Activated T-helper 1 cell treated with anti-CD3 and anti-CD28 coated beads, Interleukin-2, amount 50 U/mL, for 16 hours (primary cell): ENCODE data around the gene MAVS.

ENCODE experiments used
- DNase-seq, 2 donors: peaks; one replicate each; pipeline ENCODE4 v3.0.0-alpha.2; 2020; ENCODE audit warnings: low read depth in 1 of 2, low spot score in 1 of 2

Gene MAVS

DNA sequence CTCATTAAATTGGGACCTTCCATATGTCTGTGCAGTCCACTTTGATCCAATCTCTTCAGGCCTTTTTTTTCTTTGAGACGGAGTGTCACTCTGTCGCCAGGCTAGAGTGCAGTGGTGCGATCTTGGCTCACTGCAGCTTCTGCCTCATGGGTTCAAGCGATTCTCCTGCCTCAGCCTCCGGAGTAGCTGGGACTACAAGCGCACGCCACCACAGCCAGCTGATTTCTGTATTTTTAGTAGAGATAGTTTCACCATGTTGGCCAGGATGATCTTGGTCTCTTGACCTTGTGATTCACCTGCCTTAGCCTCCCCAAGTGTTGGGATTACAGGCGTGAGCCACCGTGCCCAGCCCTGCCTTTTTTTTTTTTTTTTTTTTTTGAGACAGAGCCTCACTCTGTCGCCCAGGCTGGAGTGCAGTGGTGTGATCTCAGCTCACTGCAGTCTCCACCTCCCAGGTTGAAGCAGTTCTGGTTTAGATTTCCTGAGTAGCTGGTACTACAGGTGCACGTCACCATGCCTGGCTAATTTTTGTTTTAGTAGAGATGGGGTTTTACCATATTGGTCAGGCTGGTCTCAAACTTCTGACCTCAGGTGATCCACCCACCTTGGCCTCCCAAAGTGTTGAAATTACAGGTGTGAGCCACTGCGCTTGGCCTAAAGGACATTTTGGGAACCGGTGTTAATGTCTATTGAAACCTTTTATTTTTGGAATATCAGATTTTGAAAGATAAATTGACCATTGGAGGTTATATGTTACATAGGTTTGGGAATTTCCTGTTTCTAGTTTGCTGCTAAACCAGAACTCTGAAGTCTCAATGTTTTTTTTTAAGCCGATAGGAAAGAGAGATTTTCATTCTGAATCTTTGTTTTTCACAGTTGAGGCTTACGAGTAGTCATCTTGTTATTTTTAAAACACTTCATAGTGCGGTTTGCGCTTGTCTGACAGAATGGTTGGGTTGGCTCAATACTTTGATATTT, 60.4 kb downstream of the MAVS start:
- peak in 1 of 2 donors; percentile 19 for DNase-seq

DNA sequence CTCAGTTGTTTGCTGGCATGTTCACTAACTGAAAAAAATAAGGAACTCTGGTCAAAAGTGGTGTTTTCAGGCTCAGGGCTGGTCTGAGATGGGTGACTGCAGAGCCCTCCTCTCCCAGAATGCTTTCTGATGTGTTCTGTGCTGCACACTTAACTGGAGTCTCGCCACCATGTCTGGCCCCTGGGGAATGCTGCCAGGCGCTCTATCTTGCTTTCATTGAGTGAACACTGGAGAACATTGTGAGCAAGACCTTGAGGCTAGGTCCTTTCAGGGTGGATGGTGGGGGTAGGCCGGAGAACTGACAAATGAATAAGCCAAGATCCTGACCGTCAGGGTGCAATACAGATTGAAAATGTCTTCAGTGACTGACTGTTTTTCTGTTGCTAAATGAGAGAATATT, 62.0 kb downstream of the MAVS start:
- DNase-seq, result no peak

DNA sequence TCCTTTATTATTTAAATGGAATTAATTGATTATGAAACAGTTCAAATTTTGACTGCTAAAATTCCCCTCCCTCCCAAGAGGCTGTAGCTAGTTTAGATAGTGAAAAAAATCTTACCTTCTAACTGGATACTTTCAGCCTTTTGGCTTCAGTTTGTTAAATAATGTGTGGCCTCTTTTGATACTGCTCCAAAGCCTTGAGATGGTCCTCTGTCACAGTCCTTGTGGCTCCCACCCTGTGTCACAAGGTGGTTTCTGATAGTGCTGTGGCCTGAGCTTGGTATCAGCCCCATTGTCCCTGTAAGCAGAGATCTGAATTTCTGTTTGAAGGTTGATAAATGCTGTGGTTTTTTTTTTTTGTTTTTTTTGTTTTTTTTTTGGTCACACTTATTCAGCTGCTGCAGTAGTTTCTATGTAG, 63.3 kb downstream of the MAVS start:
- no peak for DNase-seq

DNA sequence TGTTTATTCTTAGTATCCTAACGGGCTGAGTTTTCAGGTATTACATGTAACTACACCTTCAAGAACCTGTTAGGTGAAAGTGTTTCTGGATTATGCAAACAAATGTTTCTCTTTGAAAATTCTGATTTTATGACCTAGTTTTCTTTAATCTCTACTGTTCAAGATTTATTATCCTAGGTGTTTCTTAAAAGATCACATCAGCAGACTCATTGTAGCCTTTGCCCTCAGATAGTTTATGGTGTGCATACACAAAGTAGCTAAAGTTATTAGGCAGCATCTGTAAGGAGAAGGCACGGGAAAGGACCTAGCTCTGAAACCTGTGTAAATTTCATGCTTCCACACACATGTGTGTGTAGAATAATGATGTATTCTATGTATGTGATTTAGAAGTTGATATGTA, 64.2 kb downstream of the MAVS start:
- no peak for DNase-seq

DNA sequence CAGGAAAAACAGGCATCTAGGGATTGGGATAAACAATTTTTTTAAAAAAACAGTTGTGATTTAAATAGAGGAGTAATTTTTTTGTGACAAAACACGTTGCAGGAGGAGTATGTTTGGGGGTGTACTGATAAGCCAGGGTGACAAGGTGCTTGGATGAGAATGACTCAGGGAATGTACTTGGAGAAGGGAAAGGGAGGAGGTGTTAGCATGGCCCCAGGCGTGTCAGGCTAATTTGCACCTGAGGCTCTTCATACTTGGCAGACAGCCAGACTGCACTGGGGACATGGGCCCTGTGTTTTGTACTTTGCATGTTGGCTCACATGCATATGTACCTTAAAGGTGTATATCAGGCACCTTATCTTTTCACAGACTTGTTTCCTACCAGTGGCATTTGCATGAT, 65.3 kb downstream of the MAVS start:
- DNase-seq, result no peak

DNA sequence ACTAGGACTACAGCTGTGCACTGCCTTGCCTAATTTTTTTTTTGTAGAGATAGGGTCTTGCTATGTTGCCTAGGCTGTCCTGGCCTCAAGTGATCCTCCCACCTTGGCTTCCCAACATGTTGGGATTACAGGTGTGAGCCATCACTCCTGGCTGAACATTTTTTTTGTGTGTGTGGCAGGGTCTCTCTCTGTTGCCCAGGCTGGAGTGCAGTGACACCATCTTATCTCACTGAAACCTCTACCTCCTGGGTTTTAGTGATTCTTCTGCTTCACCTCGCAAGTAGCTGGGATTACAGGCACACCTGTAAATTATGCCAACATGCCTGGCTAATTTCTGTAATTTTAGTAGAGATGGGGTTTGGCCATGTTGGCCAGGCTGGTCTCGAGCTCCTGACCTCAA, 67.8 kb downstream of the MAVS start:
- DNase-seq, result no peak

DNA sequence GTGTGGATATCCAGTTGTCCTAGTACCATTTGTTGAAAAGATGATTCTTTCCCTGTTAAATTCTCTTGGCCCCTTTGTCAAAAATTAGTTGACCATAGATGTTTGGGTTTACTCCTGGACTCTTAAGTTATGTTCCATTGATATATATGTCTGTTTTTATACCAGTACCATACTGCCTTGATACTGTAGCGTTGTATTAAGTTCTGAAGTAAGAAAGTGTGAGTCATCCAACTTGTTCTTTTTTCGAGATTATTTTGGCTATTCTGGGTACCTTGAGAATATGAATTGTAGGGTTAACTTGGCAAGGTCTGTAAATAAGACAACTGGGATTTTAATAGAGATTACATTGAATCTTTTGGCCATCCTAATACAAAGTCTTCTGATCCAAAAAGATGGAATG, 69.1 kb downstream of the MAVS start:
- no peak for DNase-seq

DNA sequence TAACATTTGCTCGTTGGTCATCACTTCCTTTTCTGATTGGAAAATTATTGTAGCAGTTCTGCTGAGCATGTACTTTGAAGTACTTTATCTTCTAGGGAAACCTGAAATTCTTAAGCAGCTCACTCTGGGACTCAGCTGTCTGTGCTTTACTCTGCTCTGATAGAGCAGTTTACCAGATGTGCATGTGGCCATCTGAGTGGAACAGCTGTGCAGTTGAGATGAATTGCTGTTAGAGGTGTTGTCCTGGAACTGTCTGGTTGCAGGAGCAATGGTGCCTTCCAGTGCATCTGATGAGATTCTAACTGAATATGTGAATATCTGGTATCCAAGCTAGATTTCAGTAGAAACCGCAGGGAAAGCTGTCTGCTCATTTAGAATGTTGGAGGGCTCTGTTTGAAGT, 69.7 kb downstream of the MAVS start:
- no peak for DNase-seq

DNA sequence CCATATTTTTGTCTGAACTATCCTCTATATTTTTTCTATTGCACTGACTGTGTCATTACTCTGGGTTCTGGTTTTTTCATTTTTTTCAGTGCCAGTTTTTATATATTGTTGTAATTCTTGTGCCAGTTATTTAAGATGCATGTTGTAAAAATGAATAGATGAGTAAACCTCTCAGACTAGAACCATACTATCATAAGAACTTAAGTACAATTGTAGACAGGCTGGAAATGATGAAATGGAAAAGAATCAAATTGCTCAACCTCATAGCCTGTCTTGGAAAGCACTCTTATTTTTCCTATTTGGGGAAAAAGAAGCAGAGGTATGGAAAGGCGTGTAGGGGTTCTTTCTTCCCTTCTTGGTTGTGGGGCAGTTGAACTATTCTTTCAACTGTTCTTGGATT, 72.7 kb downstream of the MAVS start:
- DNase-seq, result no peak

DNA sequence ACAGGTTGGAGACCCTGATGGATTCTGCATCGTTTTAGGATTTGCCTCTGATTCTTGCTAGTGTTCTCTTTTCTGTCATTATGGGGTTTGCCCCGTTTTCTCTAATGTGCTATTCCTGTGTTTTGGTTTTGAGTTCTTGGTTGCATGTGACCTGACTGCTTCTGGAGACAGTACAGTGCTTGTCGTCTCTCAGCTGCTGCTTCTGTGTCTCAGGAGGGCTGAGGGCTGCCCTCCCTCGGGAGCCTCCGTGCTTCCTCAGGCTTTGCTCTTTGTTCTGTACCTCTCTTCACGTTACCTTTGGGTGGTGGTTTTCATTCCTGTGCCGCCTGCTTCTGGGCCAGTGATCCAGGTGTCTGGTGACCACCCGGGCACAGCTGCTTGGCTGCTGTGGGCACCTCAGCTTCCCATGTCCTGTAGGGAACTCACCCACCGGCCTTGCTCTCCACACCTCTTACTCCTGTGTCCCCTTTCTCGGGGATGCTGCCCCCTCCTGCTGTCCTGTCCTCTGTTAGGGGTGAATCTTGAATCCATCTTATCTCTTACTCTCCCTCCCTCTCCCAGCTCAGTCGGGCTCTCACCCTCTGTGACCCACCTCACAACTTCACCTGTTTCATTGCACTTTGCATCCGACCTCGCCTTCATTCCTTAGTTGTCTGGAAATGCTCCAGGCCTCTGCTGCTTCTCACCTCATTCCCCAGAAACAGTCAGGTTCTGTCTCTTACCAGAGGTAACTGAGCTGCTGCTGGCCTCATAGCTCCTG, 75.8 kb downstream of the MAVS start:
- DNase-seq, result no peak

DNA sequence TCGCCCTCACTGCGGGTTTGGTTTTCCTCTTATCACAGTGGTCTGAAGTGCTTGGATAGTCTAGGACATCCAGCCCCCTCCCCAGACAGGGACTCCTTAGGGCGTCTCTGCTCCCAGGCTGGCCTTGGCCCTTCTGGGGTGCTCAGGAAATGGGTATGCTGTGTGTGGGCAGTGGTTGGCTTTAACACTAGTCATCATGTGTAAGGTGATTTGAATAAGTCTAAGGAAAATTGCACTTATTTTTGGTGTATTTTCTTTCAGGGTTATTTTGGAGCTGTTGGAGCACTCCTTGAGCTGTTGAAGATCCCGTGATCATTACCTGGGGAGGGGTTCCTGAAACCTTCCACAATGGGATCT, 76.3 kb downstream of the MAVS start:
- DNase-seq, result no peak

DNA sequence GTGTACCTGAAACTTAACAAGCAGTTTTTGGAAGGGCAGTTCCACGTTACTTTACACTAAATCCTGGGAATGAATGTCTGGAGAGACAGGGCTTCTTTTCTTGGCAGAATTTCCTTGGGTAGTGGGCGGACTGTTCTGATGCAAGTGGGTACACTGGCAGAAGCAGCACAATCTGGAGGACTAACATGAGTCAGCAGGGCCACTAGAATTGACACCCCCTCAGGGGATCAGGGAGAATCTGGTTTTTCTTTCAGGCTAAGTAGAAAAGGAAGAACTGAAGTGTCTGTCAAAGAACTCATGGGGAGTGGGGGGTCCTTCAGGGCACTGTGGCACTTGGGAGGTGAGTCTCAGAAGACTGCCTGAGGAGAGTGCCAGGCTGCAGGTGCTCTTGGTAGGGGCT, 77.2 kb downstream of the MAVS start:
- DNase-seq, result no peak

DNA sequence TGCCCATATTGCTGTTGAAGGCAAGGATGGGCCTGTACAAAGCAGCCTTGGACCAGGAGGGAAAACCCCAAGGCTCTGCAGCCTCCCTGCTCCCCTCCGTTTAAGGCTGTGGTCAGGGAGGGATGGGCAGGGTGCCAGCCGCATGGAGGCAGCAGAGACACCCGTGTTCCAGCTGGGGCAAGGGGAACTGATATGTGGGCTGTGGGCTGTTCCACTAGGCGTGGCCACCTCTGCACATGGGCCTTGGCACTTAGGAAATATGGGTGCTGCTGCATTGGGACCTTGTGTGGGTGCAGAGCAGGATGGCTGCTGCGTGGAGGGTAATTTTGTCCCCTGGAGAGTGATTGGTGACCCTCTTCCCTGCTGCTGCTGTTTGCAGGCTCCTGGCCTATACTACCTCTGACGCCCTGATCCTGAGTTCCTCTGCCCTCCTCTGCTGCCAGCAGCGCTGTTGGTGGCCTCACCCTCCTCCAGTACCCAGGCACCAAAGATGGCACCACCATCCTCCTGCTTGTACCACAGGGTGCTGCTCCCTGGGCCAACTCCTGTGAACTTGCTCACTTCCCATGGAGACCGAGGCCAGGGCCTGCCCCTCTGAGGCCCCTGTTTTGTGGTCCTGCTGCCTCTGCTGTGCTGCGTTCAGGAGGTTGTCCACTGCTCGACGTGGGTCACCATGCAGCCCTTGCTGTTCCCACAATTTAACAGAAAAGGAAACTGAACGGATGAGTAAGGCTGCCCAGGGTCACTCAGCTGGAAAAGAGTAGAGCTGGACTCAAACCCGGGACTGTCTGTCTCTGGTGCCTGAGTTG, 77.9 kb downstream of the MAVS start:
- DNase-seq, result no peak

DNA sequence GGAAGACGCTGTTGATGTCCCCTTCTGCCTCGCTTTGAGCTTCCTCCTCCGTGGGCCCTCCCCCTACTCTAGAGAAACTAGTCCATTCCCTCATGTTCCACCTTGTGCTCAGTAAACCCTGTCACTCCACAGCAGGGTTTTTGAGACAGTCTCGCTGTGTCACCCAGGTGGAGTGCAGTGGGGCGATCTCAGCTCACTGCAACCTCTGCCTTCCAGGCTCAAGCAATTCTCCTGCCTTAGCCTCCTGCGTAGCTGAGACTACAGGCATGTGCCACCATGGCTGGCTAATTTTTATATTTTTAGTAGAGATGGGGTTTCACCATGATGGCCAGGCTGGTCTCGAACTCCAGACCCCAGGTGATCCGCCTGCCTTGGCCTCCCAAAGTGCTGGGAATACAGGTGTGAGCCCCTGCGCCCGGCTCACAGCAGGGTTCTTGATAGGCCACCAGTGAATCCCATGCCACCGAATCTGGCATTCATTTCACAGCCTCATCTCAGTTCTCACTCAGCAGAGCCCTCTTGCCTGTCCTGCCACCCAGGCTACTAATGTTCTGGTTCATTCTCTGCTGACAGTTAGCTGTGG, 78.6 kb downstream of the MAVS start:
- DNase-seq, result no peak
